BJ (cell line): Measurements from ENCODE around the gene RBKS. TPM values are rescaled to one million over a fixed set of nuclear protein-coding genes. Genes with fewer than 3 reads are reported as not detected.

Experiments
- CTCF ChIA-PET: fragments of 350-600 bp; formaldehyde crosslinking; extraction: SDS; loops from one replicate; lab custom pipeline; 2021; ENCODE audit warnings: antibody characterized with exemption, inconsistent platforms; lab: Yijun Ruan, JAX
- POLR2A ChIA-PET: fragments of 300-600 bp; sonication (Branson Sonifier 250); formaldehyde crosslinking; extraction: SDS; loops from one replicate; lab custom pipeline; 2021; ENCODE audit warnings: antibody characterized with exemption; lab: Charles Lee
- DNase-seq: peaks from one replicate; pipeline ENCODE4 v3.0.0-alpha.2; 2011; ENCODE audit warnings: low read depth
- H3K27me3 ChIP-seq: 2 replicates; pipeline ENCODE4 v1.6.0; 2011; ENCODE audit warnings: low read length; ENCODE audit not compliant: control insufficient read depth, insufficient read depth
- H3K36me3 ChIP-seq: 2 replicates; pipeline ENCODE4 v1.5.1; 2011; ENCODE audit warnings: low read length; ENCODE audit not compliant: control insufficient read depth, insufficient read depth
- H3K4me3 ChIP-seq: 2 replicates; pipeline ENCODE4 v1.5.1; 2011; ENCODE audit warnings: low read depth, mild to moderate bottlenecking, control low read depth, low read length
- polyA plus RNA-seq: library from polyadenylated mRNA; depleted of rRNA; stranded (reverse); fragments of >200 nt; gene quantifications from 2 replicates; pipeline ENCODE4 v1.2.3, GENCODE V29; 2011
- TF ChIP-seq, protein P1 (sequence below): IDR thresholded peaks from 2 replicates; pipeline ENCODE4 v1.5.1; 2011; ENCODE audit warnings: low read depth, mild to moderate bottlenecking, control low read depth, inconsistent platforms, low read length, moderate library complexity; ENCODE audit not compliant: insufficient read depth

Gene RBKS
- polyA plus RNA-seq, 1 experiment = 1.8 TPM

DNA sequence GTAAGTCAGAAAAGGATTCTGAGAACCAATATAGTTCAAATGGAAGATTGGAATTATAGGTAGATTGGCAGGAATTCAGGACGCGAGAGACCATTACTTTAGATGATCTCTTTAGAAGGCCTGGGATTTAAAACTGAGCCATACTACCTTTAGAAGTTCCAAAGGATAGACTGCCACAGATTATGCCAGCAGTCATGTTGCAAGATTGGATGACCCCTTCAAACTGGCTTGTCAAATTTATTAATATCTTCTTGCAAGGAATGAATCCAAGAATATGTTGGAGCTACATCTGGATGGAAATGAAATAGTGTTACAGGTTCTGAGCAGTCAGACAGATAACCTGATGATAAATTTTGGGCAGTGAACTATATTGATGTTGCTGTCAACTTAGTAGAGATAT is 22.3 kb upstream of the RBKS start:
- CTCF ChIA-PET = interaction anchor here (0.9 kb wide), 1 partner anchor 14 kb away, joined by 3 read pairs; no protein-coding TSS in a partner anchor
- DNase-seq = no peak
- TF ChIP-seq, protein P1, sequence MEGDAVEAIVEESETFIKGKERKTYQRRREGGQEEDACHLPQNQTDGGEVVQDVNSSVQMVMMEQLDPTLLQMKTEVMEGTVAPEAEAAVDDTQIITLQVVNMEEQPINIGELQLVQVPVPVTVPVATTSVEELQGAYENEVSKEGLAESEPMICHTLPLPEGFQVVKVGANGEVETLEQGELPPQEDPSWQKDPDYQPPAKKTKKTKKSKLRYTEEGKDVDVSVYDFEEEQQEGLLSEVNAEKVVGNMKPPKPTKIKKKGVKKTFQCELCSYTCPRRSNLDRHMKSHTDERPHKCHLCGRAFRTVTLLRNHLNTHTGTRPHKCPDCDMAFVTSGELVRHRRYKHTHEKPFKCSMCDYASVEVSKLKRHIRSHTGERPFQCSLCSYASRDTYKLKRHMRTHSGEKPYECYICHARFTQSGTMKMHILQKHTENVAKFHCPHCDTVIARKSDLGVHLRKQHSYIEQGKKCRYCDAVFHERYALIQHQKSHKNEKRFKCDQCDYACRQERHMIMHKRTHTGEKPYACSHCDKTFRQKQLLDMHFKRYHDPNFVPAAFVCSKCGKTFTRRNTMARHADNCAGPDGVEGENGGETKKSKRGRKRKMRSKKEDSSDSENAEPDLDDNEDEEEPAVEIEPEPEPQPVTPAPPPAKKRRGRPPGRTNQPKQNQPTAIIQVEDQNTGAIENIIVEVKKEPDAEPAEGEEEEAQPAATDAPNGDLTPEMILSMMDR = no peak
- POLR2A ChIA-PET = no interaction called here
- Histone ChIP-seq H3K27me3 (no peaks in the 10 kb centered on the region), H3K4me3 (no peak overlapping the region), H3K36me3 (no peaks in the 10 kb centered on the region)

DNA sequence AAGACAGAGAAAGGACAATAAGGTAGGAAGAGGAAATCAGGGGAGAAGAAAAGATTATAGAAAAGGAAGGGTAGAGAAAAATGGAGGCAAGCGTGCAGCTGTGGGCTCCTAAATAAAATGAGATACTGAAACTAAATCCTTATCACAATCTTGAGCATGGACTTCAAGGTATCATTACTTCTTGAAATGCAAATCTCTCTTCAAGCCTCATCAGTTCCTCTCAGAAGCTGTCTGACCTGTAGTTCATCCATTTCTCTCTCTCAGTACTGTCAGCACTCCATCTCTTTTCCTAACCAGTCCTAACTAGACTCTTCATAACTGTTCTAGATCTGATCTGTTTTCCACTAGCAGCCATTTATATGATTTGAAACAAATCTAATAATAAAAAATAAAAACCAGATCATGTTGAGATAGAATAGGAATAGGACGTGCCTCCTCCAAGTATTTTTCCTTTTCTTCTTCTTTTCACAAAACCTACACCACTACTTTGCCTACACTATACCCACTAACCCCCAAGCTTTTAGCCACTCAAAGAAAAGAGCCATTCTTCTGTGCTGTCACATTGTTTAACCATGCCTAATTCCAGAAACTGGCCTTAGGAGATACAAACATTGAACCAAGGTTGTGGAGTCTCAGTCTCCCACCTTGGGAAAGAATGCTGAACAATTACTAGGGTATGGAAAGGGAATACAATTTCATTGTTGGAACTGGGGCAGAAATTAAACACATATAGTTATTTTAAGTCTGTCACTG is 21.4 kb upstream of the RBKS start:
- POLR2A ChIA-PET = no interaction called here
- CTCF ChIA-PET = no interaction called here

DNA sequence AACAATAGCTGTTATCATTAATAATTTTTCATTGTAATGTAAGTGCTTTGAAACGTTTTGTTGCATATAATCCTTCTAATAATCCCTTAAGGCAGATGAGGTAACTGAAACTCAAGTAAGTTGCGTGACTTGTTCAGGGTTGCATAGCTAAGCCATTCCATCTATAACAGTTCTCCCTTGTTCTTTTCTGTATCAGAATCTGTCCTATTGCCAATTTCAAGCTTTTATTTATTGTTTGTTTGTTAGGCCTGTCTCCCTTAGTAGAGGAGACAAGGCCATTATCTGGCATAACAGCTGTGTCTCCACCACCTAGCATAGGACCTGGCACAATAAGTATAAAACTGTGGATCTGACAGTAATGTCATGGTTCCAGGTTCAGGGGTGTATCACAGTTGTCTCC is 19.7 kb upstream of the RBKS start:
- Histone ChIP-seq H3K4me3 (no peak overlapping the region), H3K27me3 (no peaks in the 10 kb centered on the region), H3K36me3 (no peaks in the 10 kb centered on the region)
- POLR2A ChIA-PET = no interaction called here
- DNase-seq = no peak
- CTCF ChIA-PET = interaction anchor here (1.7 kb wide), 1 partner anchor 206 kb away, joined by 5 read pairs; no protein-coding TSS in a partner anchor
- TF ChIP-seq, protein P1 = no peak

More for the DNA sequence above, 21.4 kb upstream of the RBKS start:
- H3K4me3 ChIP-seq = no peak overlapping the region
- H3K36me3 ChIP-seq = no peaks in the 10 kb centered on the region
- DNase-seq = no peak
- H3K27me3 ChIP-seq = no peaks in the 10 kb centered on the region
- TF ChIP-seq, protein P1 = no peak

DNA sequence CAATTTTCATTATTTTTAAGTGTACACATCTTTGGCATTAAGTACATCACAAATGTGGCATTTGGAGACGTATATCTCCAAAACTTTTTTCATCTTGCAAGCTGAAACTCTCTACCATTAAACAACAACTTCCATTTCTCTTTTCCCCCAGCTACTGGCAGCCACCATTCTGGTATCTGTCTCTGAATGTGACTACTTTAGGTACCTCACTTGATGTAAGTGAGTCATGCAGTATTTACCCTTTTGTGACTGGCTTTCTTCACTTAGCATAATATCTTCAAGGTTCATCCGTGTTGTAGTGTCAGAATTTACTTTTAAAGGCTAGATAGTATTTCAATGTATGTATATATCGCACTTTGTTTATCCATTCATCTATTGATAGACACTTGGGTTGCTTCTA is 17.4 kb upstream of the RBKS start:
- POLR2A ChIA-PET = no interaction called here
- CTCF ChIA-PET = no interaction called here
- Histone ChIP-seq H3K36me3 (no peaks in the 10 kb centered on the region), H3K4me3 (no peak overlapping the region), H3K27me3 (no peaks in the 10 kb centered on the region)
- DNase-seq = no peak
- TF ChIP-seq, protein P1 = no peak

DNA sequence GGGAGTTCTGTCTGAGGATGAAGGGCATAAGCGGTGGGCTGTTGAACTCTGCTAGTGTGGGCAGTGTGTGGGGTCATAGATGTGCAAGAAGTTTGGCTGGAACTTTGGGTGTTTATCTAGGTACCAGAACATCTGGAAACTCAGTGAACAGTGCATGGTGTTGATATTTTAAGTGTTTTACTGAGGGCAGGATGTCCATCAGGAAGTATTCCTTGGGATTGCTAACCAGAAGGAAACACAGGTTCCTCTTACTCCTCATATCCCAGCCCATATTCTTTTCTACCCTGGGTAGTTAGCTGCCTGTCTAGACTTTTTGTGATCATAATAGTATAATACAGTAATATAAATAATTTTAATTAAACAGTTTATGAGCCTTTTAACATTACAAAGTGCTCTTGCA is 15.9 kb upstream of the RBKS start:
- CTCF ChIA-PET = no interaction called here

More for the DNA sequence above, 15.9 kb upstream of the RBKS start:
- no peaks in the 10 kb centered on the region for H3K27me3 ChIP-seq
- no peak overlapping the region for H3K4me3 ChIP-seq
- POLR2A ChIA-PET = no interaction called here
- TF ChIP-seq, protein P1 = no peak
- DNase-seq = no peak
- no peaks in the 10 kb centered on the region for H3K36me3 ChIP-seq
